ENCODE results near the gene CHCHD2. TPM values are rescaled to one million over a fixed set of nuclear protein-coding genes. Genes with fewer than 3 reads are reported as not detected.
"Not testable (repeated sequence)": the region's sequence is repeated elsewhere in the genome, so short reads cannot be mapped to it uniquely, and the experiment has no call there.

Gene CHCHD2
- total RNA-seq, 1 donor from 2014 or later: 237 TPM

DNA sequence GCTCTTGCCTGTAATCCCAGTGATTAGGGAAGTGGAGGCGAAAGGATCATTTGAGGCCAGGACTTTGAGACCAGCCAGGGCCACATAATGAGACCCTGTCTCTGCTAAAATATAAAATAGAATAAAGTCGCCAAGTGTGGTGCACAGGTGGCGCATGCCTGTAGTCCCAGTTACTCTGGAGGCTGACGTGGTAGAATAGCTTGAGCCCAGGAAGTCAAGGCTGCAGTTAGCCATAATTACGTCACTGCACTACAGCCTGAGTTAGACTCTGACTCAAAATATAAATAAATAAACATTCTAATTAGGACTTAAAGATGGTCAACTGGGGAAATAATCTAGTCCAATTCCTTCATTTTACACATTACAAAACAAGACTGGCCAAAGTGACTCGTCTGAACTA, 768 bp downstream of the CHCHD2 start:
- H3K36me3 Mint-ChIP-seq (ENCODE audit: unreplicated experiment): peaks cover 19% of the 10 kb centered on the region
- peaks cover 3% of the 10 kb centered on the region for H3K27me3 Mint-ChIP-seq (ENCODE audit: unreplicated experiment)
- no peak for DNase-seq (ENCODE audit: extremely low spot score, unreplicated experiment)
- H3K27ac Mint-ChIP-seq (ENCODE audit: unreplicated experiment): peak overlapping the region; percentile 98
- peaks cover 23% of the 10 kb centered on the region for H3K4me1 Mint-ChIP-seq (ENCODE audit: unreplicated experiment)
- H3K4me3 Mint-ChIP-seq (ENCODE audit: unreplicated experiment): peak overlapping the region; percentile 96
- H3K9me3 Mint-ChIP-seq (ENCODE audit: unreplicated experiment): no peaks in the 10 kb centered on the region
- TF ChIP-seq, protein P1, sequence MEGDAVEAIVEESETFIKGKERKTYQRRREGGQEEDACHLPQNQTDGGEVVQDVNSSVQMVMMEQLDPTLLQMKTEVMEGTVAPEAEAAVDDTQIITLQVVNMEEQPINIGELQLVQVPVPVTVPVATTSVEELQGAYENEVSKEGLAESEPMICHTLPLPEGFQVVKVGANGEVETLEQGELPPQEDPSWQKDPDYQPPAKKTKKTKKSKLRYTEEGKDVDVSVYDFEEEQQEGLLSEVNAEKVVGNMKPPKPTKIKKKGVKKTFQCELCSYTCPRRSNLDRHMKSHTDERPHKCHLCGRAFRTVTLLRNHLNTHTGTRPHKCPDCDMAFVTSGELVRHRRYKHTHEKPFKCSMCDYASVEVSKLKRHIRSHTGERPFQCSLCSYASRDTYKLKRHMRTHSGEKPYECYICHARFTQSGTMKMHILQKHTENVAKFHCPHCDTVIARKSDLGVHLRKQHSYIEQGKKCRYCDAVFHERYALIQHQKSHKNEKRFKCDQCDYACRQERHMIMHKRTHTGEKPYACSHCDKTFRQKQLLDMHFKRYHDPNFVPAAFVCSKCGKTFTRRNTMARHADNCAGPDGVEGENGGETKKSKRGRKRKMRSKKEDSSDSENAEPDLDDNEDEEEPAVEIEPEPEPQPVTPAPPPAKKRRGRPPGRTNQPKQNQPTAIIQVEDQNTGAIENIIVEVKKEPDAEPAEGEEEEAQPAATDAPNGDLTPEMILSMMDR (IDR thresholded peaks at IDR 0.05): no peak

DNA sequence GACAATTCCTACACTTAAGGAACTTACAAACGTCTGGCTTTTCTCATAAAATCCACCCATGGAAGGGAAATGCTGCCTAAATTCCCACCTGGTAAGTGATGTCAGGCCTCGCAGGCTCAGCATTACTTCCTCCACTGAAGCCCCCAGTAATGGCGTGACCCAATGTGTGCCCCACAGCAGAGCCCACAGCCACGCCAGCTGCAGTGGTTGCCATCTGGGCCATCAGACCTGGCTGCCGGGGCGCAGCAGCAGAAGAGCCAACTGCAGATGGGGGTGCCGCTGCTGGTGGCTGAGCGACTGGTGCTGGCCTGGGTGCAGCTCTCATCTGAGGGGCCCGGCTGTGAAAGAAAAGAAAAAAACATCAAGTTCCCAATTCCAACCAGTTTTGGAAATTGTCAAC, 2.1 kb downstream of the CHCHD2 start:
- H3K9me3 Mint-ChIP-seq (ENCODE audit: unreplicated experiment); H3K27me3 Mint-ChIP-seq (ENCODE audit: unreplicated experiment); H3K4me3 Mint-ChIP-seq (ENCODE audit: unreplicated experiment); DNase-seq (ENCODE audit: extremely low spot score, unreplicated experiment); H3K27ac Mint-ChIP-seq (ENCODE audit: unreplicated experiment): not testable (repeated sequence)
- Mint-ChIP-seq H3K4me1 (ENCODE audit: unreplicated experiment) (peaks cover 23% of the 10 kb centered on the region), H3K36me3 (ENCODE audit: unreplicated experiment) (peaks cover 27% of the 10 kb centered on the region)

DNA sequence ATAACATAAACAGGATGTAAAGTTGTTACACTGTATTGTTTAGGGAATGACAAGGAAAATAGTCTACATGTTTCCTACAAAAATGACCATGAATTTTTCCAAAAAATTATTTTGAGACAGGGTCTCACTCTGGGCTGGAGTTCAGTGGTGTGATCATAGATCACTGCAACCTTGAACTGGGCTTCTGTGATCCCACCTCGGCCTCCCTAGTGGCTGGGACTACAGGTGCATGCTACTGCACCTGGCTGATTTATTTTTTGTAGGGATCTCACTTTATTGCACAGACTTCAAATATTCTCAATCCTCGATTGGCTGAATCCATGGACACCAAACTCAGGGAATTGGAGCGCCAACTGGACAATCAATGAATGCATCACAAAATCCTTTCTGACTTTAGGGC, 6.6 kb downstream of the CHCHD2 start:
- Mint-ChIP-seq H3K4me3 (ENCODE audit: unreplicated experiment) (no peak overlapping the region), H3K36me3 (ENCODE audit: unreplicated experiment) (peaks cover 27% of the 10 kb centered on the region), H3K27me3 (ENCODE audit: unreplicated experiment) (no peaks in the 10 kb centered on the region), H3K4me1 (ENCODE audit: unreplicated experiment) (peaks cover 2% of the 10 kb centered on the region), H3K27ac (ENCODE audit: unreplicated experiment) (no peak overlapping the region), H3K9me3 (ENCODE audit: unreplicated experiment) (no peaks in the 10 kb centered on the region)
- TF ChIP-seq, protein P1 (IDR thresholded peaks at IDR 0.05): no peak
- no peak for DNase-seq (ENCODE audit: extremely low spot score, unreplicated experiment)

DNA sequence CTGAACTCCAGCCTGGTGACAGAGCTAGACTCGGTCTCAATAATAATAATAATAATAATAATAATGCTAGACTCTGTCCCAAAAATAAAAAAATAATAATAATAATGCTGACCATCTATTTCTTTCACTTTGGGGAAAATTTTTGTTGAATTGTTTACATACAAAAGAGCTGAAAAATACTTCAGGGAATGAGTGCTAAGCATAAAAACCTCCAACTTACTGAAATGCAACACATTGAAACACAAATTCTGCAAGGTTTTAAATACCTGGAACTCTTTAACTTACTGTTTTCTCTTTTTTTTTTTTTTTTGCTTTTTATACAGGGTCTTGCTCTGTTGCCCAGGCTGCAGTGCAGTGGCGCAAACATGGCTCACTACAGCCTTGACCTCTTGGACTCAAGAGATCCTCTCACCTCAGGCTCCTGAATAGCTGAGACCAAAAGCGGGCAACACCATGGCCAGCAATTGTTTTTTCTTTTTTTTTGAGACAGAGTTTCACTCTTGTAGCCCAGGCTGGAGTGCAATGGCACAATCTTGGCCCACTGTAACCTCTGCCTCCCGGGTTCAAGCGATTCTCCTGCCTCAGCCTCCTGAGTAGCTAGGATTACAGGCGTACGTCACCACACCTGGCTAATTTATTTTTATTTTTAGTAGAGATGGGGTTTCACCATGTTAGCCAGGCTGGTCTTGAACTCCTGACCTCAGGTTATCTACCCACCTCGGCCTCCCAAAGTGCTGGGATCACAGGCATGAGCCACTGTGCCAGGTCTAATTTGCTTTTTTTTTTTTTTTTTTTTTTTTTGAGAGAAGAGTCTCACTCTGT, 7.9 kb downstream of the CHCHD2 start:
- DNase-seq (ENCODE audit: extremely low spot score, unreplicated experiment); H3K4me1 Mint-ChIP-seq (ENCODE audit: unreplicated experiment); H3K9me3 Mint-ChIP-seq (ENCODE audit: unreplicated experiment); H3K4me3 Mint-ChIP-seq (ENCODE audit: unreplicated experiment); H3K27ac Mint-ChIP-seq (ENCODE audit: unreplicated experiment); H3K27me3 Mint-ChIP-seq (ENCODE audit: unreplicated experiment): not testable (repeated sequence)
- H3K36me3 Mint-ChIP-seq (ENCODE audit: unreplicated experiment): peaks cover 22% of the 10 kb centered on the region

DNA sequence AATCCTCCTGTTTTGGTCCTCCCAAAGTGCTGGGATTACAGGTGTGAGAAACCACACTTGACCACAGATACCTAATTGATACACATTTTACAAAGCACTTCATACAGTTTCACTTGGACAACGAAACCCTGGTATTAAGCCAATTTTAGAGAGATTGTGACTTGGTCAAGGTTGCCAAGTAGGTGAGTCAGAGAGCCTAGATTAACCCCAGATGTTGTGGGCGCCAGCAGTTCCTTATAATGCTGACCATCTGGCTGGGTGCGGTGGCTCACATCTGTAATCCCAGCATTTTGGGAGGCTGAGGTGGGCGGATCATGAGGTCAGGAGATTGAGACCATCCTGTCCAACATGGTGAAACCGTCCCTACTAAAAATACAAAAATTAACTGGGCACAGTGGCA, 8.6 kb downstream of the CHCHD2 start:
- DNase-seq (ENCODE audit: extremely low spot score, unreplicated experiment): no peak
- Mint-ChIP-seq H3K4me3 (ENCODE audit: unreplicated experiment) (no peak overlapping the region), H3K9me3 (ENCODE audit: unreplicated experiment) (no peaks in the 10 kb centered on the region), H3K27ac (ENCODE audit: unreplicated experiment) (no peak overlapping the region), H3K36me3 (ENCODE audit: unreplicated experiment) (peaks cover 20% of the 10 kb centered on the region), H3K4me1 (ENCODE audit: unreplicated experiment) (peaks cover 8% of the 10 kb centered on the region), H3K27me3 (ENCODE audit: unreplicated experiment) (no peaks in the 10 kb centered on the region)
- TF ChIP-seq, protein P1 (IDR thresholded peaks at IDR 0.05): no peak

DNA sequence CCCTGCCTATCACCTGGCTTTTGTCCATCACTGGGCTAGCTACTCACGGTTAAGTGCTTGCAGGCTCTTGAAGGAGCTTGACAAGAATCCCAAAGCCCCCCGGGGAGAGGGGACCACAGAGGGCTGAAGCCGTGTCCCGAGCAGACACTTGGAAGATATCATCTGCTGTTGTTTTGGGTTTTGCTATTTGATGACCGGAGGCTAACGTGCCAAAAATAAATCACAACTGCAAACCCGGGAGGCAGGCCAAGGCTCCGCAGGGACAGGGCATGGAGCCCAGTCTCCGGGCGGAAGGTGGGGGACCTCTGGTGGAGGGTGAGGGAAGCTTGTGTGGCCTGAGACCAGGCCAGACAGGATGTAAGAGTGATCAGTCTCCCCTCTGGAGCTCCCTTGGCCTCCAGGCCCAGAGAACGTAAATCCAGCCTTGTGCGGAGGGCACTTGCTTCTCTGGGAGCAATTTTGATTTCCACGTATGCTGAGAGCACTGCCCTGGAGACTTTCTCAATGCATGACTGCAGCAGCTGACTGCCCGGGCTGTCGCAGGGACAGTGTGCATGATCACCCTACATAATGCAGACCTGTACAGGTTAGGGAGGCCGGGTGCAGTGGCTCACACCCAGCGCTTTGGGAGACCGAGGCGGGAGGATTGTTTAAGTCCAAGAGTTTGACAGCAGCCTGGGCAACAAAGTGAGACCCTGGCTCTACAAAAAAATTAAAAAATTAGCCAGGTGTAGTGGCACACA, 13.3 kb downstream of the CHCHD2 start, which contains the start of gene PHKG1:
PHKG1 (minus strand) TSS at position 164 of the 743 bp plus-strand sequence. CDS start 4,011 bp downstream, outside the sequence.
- H3K27ac Mint-ChIP-seq (ENCODE audit: unreplicated experiment): peak within 1 kb of the TSS; percentile 59
- peak; percentile 87 for DNase-seq (ENCODE audit: extremely low spot score, unreplicated experiment)
- H3K36me3 Mint-ChIP-seq (ENCODE audit: unreplicated experiment): peaks cover 3% of the 10 kb centered on the region
- TF ChIP-seq, protein P1 (IDR thresholded peaks at IDR 0.05): peak; percentile 49
- no peaks in the 10 kb centered on the region for H3K27me3 Mint-ChIP-seq (ENCODE audit: unreplicated experiment)
- H3K9me3 Mint-ChIP-seq (ENCODE audit: unreplicated experiment): no peaks in the 10 kb centered on the region
- no peak within 1 kb of the TSS for H3K4me3 Mint-ChIP-seq (ENCODE audit: unreplicated experiment)
- peaks cover 13% of the 10 kb centered on the region for H3K4me1 Mint-ChIP-seq (ENCODE audit: unreplicated experiment)

DNA sequence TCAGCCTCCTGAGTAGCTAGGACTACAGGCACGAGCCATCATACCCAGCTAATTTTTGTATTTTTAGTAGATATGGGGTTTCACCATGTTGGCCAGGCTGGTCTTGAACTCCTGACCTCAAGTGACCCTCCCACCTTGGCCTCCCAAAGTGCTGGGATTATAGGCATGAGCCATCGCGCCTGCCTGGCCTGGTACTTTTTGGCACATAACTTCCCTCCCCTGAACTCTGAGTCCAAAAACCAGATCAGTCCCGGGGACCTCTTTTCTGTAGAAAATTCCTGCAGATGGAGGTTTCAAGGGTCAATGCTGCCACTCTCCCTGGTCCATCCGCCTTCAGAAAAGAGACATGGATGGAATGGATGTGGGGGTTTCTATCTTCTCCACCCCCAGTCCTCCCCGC, 13.9 kb downstream of the CHCHD2 start:
- H3K4me1 Mint-ChIP-seq (ENCODE audit: unreplicated experiment): peaks cover 13% of the 10 kb centered on the region
- not testable (repeated sequence) for H3K9me3 Mint-ChIP-seq (ENCODE audit: unreplicated experiment); H3K4me3 Mint-ChIP-seq (ENCODE audit: unreplicated experiment); DNase-seq (ENCODE audit: extremely low spot score, unreplicated experiment); H3K36me3 Mint-ChIP-seq (ENCODE audit: unreplicated experiment); H3K27me3 Mint-ChIP-seq (ENCODE audit: unreplicated experiment)
- peak overlapping the region; percentile 59 for H3K27ac Mint-ChIP-seq (ENCODE audit: unreplicated experiment)

Data from osteocyte (in vitro differentiated cells).